Measurements from ENCODE around the gene TBC1D2B.

- no peak for TF ChIP-seq CTCF (IDR thresholded peaks at IDR 0.05; ENCODE audit: insufficient read depth, low read length)
- no peak for TF ChIP-seq REST (IDR thresholded peaks at IDR 0.05; ENCODE audit: insufficient replicate concordance, low read depth)
These were observed 41.5 kb downstream of the TBC1D2B start for GRCh38 chr15:78035861-78036476.

All from HL-60 (cell line).